SHP77 treated with DMSO at 0.1 percent for 48 hours (cell line): Measurements from ENCODE around the gene HOXB6.

ENCODE experiments used
- DNase-seq: peaks from one replicate; lab custom pipeline; 2025; lab: John Stamatoyannopoulos, UW

Gene HOXB6

DNA sequence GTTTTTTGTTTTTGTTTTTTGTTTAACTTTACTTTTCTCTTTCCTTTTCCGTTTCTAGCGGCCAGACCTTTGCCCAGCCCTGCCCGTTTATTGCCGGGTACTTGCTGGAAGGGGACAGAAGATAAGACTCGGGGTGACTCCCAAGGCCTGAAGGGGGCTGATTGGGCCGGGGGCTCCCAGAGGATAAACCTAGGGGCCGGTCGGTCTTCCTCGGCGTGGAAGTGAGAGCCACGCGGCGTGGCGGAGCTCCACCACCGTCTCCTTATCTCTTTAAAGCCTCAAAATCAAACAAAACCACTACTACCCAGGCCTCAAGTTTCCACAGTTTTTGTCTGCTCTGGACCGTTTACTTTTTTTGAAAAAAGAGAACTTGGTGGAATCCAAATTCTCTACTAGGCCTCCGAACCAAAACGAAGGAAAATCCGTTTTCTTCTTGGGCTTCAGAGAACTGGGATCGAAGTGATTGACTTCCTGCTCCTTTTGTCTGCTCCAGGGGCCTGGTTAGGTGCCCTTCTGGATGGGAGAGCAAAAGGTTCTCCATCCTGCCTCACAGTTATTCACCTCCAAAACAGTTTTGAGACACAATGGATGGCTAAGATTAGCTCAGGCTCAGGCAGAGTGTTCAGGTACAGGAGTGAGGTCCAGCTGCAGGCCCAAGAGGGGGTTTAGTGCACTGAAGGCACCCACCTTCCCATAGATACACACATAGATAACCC, 29.9 kb upstream of the HOXB6 start:
- DNase-seq = no peak

DNA sequence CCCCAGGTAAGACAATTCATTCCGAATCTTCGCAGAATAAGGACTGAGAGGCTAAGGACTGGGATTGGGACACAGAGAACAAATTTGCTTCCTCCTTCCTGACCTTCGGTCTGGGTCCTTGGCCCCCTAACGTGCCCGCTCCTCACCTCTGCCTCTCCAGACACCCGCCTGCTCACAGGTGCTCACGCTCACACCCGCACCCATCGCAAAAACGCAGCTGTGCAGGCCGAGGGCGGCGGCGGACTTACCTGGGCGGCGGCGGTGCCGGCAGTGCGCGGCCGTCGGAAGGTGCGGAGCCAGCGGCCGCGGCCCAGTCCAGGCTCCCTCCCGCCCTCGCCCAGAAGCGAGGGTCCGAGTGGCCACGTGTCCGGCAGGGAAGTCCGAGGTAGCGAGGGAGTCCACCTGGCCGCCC, 28.5 kb upstream of the HOXB6 start:
- DNase-seq = no peak

DNA sequence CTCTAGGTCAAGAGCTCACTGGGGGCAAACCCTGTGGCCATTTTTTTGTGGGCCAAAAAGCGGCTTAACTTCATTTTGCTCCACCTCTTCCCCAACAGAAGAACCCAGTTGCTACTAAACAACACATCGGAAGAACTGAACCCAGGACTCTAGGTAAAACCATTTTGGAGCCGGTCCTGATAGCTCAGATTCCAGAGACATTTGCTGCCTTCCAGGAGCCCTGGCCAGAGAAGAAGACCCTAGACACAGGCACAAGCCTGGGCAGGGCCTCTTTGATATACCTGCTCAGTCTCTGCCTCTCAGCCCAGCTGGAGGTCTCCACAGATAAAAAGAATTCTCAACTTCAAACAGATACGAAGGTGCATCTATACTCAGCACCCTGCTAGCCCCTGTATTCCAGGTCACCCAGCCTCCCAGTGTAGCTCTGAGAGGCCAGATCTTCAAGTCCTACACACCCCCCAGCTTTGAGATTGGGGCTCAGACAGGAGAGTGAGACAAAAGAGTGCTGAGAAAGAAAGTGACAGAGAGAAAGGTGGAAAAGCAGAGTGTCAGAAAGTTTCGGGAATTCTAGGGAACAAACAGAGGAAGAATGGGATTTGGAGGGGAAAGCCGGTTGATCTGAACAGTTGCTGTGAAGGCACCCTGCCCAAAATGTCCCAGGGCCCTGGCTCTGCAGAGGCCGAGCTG, 27.9 kb upstream of the HOXB6 start:
- DNase-seq = no peak

DNA sequence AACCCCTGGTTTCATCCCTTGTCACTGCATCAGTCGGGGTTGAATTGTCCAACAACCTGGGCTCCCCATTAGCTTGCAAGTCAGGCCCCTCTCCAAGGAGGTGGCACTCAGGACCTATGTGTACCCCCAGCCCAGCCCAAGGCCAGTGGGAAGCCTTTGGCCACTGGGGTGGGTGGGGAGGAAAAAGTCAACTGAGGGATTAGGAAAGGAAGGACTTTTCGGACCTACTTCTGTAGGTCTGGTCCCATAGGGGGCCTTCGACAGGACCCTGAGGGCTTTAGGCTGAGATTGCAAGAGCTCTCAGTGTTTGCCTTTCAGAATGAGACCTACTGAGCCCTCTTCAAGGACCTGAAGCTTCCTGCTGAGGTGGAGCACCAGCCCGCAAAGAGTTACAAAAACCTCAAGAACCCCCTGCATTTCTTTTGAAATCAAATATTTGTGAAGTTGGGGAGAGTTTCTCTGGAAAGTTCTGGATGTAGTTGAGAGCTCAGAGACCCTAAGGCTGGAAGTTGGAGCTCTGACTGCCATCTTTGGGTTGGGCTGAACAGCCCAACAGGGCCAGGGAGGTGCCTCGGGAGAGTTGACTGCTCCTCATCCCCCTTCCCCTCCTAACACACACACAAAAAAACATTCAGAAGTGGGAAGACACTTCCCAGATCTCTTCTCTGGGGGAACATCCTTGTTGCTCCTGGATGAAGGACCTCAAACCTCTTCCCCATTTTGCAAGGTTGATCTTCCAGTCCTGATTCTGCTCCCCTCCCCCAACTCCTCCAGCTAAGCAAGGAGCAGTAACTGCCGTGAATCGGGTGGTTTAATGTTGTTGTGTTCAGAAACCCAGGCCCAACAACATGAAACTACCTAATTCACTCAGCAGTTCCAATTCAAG, 27.1 kb upstream of the HOXB6 start:
- DNase-seq = no peak

DNA sequence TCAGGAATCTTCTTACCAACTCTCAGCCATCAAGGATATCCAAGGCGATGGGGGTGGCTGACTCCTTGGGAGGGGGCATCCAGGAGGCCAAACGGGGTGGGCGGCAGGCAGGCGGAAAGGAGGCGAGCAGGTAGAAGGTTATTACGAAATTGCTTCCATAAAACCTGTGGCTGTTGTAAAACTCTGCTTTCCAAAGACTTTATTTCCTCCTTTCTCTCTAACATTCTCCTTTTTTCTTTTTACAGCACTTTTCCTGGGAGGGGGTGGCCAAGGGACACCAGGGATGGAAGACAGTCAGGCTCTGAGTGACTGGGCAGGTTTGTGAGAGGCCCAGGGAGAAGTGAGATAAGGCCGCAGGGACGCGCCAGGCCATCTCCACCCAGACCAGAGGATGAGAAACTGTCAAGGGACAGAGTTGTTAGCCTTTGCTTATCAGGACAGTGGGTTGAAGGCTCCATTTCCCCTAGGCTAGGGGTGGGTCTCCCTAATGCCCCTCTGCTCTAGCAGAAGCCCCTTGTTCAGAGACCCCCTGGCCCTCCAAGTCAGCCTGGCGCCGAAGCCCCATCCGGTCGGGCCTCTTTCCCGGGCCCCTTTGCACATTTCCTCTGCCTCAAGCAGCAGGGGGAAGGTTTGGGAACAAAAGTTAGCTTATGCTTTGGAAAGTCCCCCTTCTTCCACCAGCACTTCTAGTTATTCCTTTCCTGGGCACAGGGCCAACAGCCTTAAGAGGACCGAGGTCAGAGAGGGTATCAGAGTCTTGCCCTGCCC, 26.3 kb upstream of the HOXB6 start:
- DNase-seq = no peak

DNA sequence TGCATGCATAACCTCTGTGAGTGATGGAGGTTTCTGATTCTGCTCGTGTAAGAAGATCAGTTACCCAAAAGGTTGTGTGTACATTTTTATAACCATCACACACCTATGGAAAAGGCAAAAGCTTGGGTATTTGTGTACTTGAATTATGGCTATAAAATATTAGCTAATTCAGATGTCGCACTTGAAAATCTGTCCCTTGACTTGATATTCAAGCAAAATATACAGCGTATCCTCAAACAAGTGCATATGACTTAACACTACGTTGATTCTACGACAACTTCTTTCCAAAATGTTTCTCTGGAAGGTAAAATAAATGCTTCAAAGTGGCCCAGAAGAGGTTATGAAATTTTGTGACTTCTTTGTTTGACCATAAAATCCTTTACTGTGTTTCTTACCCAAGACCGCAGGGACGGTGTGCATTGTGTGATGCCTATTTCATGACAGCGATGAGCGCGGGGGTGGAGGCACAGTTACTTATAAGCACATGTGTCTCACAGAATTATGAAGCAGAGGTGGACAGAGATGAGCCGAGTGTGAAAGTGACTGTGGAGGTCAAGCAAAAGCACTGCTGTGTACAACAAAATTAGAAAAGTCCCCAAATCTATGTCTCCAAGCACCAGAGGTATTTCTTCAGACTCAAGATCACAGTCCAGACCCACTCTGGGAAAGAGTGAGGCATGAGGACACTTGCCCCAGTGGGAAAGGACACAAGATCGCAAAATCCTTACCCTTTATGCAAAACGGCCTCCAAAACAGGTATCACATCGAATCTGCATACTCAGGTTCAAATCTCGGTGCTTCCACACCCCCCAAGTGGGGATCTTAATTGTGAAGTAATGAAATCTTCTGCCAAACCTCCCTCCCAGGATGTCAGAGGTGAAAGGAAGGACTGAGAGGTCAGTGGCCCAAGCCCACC, 25.5 kb upstream of the HOXB6 start:
- DNase-seq = no peak

GRCh38 chr17:48629411-48629759, 24.6 kb upstream of the HOXB6 start:
- no peak for DNase-seq

GRCh38 chr17:48628649-48629410, 24.0 kb upstream of the HOXB6 start:
- DNase-seq = no peak

DNA sequence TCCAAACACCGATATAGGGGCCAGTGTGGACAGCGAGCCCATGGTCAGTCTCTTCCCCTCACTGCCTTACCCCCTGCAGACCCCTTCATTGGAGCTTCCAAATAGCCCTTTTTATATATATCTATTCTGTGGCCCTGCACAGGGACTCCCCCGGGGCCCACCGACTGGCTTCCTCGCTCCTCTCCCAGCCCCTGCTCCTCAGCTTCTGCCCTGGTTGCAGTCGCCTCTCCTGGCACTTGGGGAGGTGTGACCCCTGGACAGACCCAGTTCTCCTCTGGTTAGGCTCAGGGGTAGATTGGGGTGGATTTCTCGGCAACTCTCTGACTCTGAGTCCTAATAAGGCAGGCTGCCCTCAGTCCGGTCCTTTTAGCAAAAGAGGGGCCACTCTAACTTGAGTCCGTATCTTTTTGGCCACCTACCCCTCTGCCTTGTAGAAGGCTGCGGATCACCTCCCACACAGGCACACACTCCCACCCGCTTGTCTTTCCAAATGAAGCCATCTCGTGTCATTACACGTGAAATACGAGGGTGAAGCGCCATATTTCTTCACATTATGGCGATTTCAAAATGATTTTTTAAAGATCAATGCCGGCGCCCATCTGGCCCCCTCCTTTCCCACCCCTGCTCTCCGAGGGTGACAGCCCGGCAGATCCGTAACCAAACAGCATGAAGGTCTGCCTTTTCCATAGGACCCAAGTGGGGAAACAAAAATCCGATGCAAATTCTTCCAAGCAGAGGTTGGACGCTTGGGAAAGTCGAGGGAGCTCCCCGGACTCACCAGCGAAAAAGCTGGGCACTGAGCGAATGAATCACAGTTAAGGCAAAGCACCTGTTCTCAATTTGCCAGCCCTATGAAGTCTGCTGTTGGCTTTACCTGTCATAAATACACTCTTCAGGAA, 23.1 kb upstream of the HOXB6 start:
- no peak for DNase-seq

- DNase-seq = no peak
Measured at GRCh38 chr17:48627118-48627597, 22.4 kb upstream of the HOXB6 start.

DNA sequence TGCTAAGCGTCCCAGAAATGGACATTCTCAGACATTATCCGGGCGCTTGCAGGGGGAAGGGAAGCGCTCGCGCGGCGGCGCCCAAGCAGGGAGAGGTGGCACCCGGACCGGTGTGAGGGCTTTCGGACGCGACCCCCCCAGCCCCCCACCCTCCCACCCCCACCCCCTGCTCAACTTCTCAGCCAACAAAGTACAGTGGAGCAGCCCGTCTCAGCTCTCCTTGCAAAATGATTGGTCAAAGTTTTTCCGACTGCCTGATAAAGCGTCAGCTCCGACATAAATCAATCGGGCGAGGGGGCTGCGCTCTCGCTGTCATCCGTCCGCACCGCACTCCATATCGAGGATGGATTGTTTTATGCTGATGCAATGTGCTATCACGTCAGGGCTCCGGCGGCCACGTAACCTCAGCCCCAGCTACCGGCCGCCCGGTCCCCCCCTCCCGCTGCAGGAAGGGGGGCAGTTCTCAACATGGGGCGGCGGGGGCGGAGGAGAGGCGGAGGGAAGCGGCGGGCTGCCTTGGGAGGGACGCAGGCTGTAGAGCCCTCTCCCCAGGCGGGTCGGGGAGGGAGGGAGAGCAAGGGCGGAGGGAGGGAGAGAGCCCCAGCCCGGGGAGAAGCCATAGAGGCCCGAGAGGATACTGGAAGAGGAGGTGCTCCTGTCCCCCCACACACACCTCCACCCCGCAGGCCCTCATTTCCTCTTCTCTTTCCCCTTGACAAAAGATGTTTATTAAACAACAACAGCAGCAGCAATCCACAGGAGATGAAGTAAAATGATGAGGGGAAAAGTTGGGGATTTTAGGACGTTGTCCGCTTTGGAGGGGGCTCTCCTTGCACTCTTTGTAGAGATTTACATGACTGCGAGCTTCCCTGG, 21.7 kb upstream of the HOXB6 start, which contains the start of gene HOXB9:
HOXB9 (minus strand) TSS at position 114 of the 873 bp plus-strand sequence; CDS start at position 25, 89 bp downstream.
- DNase-seq = peak; percentile 80

GRCh38 chr17:48625495-48626244, 20.9 kb upstream of the HOXB6 start:
- no peak for DNase-seq

DNA sequence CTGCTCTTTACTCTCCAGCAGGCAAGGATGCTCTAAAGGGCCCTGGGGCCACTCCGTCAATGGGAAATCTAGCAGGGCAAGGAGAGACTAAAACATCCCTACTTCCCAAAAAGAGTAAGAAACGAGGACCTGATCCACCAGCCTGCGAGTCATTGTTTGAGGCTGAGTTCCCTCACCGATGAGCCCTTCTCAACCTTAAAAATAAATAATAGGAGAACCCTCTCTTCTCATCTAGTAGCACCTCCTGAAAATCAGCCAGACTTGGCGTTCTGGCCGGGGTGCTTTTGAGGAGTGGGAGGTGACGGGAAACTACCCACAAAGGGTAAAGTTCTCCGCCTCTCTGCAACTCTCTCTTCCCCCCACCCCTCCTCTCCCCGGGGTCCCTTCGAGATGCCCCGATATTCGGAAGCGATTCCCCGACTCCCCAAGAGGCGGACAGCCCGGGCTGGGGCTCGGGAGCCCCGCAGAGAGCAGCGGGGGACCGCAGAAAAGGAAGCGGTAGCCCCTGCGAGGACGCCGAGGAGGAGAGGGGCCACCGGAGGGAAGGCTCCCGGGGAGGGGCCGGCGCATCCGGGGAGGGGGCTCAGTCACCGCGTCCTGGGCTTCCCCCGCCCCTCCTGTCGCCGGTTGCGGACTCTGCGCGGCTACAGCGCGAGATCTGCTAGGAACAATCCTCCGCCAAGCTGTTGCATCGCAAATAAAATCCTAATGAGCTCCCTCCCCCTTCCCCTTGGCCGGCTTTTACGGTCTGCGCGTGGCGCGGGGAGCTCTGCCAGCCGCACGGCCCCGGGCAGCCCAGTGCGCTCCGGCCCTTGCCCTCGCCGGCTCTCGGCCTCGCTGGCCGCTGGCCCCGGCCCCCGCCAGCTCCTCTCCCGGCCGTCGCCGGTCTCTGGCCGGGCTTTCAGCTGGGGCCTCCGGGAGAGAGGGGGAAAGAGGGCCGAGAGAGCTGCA, 20.0 kb upstream of the HOXB6 start:
- peak; percentile 23 for DNase-seq

GRCh38 chr17:48624118-48624517, 19.3 kb upstream of the HOXB6 start:
- no peak for DNase-seq

DNA sequence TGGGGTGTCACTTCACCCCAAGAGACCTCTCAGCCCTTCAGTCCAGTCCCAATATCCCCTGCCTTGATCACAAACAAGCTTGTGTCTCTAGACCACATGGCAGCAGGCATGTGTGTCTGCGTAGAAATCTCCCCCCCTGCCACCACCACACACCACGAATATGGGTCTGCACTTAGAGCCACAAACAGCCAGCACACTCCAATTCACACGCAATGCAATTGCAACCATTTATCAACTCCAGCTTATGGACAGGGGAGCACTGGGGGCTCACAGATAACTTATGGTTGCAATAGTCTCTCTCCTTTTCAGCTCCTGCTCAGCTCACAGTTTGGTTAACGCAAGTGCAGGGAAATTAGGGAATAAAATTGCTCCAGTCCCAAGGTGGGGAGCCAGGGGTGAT, 18.8 kb upstream of the HOXB6 start:
- no peak for DNase-seq

- DNase-seq = no peak
Measured at GRCh38 chr17:48622857-48623256, 18.1 kb upstream of the HOXB6 start.
